NCI-H1105 treated with DMSO at 0.1 percent for 48 hours (cell line): ENCODE measurements around the gene CXorf49B.

Experiments
- DNase-seq: peaks from one replicate; lab custom pipeline; 2025; lab: John Stamatoyannopoulos, UW

Gene CXorf49B

DNA sequence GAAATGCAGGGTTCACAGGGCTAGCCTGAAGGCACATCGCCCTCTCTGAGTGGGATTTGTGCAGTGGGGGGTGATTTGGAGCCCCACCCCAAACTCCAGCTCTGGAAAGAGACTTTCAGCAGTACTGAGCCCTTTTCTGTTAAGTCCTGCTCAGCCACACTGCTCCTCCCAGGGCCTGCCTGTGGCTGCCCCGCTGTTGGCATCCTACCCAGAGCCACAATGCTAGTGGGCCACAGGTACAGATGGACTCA lies 52.7 kb downstream of the CXorf49B start:
- DNase-seq = no peak
